Spleen (tissue), 11 donors: Measurements from ENCODE around the gene MMP2. TPM values are rescaled to one million over a fixed set of nuclear protein-coding genes. Genes with fewer than 3 reads are reported as not detected.
A peak's percentile ranks its signal among the peaks of the same experiment; 100 is the strongest.

ENCODE experiments used
- DNase-seq: peaks from one replicate; pipeline ENCODE4 v3.0.0-alpha.2; 2020
- H3K27ac ChIP-seq, 8 donors: fragments of 200-600 bp; sonication (generic) in 7 of 8; 1 replicate in 4 of 8; 2 replicates in 4 of 8; pipeline versions ENCODE4 v1.5.0 to v1.8.0; 2016 to 2021; ENCODE audit warnings: inconsistent platforms in 4 of 8, mild to moderate bottlenecking in 4 of 8, moderate library complexity in 1 of 8
- H3K27me3 ChIP-seq, 7 donors: fragments of 200-600 bp; sonication (generic) in 6 of 7; replicated peaks in 1 of 7; 1 replicate in 4 of 7; 2 replicates in 3 of 7; pipeline versions ENCODE4 v1.5.0 to v1.8.0; 2016 to 2021; ENCODE audit warnings: inconsistent platforms in 3 of 7, mild to moderate bottlenecking in 1 of 7
- H3K36me3 ChIP-seq, 6 donors: fragments of 200-600 bp; sonication (generic) in 5 of 6; 1 replicate in 4 of 6; 2 replicates in 2 of 6; pipeline versions ENCODE4 v1.5.0 to v1.8.0; 2016 to 2021; ENCODE audit warnings: inconsistent platforms in 2 of 6
- H3K4me1 ChIP-seq, 6 donors: fragments of 200-600 bp; sonication (generic) in 5 of 6; 1 replicate in 3 of 6; 2 replicates in 3 of 6; pipeline versions ENCODE4 v1.5.0 to v1.8.0; 2016 to 2021; ENCODE audit warnings: inconsistent platforms in 3 of 6
- H3K4me3 ChIP-seq, 8 donors: fragments of 200-600 bp; sonication (generic) in 7 of 8; 1 replicate in 4 of 8; 2 replicates in 4 of 8; pipeline versions ENCODE4 v1.5.0 to v1.8.0; 2016 to 2021; ENCODE audit warnings: inconsistent platforms in 4 of 8, mild to moderate bottlenecking in 4 of 8, moderate library complexity in 2 of 8
- H3K9me3 ChIP-seq, 8 donors: fragments of 200-600 bp; sonication (generic) in 7 of 8; 1 replicate in 4 of 8; 2 replicates in 4 of 8; pipeline versions ENCODE4 v1.5.0 to v1.8.0; 2016 to 2021; ENCODE audit warnings: inconsistent platforms in 4 of 8
- POLR2A ChIP-seq, 3 donors: fragments of 450-650 bp; IDR thresholded peaks; one replicate each; pipeline ENCODE4 v1.5.1; 2017; ENCODE audit warnings: antibody characterized with exemption in 3 of 3, mild to moderate bottlenecking in 1 of 3
- POLR2AphosphoS5 ChIP-seq, 3 donors: sonication (generic); formaldehyde crosslinking; IDR thresholded peaks; one replicate each; pipeline ENCODE4 v1.5.1; 2017; ENCODE audit warnings: antibody characterized with exemption in 3 of 3
- WGBS, 5 donors: extraction: QIAGEN DNeasy Blood & Tissue Kit in 3 of 5; methylation state at CpG; one replicate each; pipeline versions ENCODE4 v1.1.5 to v1.1.7; 2013 to 2018; 5-methylcytosine and 5-hydroxymethylcytosine counted together
- intact Hi-C: fragments of 100-400 bp; cut with DNase I; formaldehyde crosslinking; loops from one replicate; pipeline ENCODE4 v1.15.0; 2023; ENCODE audit warnings: low total_unique reads
- polyA plus RNA-seq, 3 donors: library from polyadenylated mRNA; stranded (reverse); fragments of 200-250 nt; gene quantifications; one replicate each; pipeline ENCODE4 v1.2.1, GENCODE V29; 2013
- total RNA-seq, 7 donors: library from RNA; depleted of rRNA in 3 of 7; stranded (reverse); fragments of >200 nt in 3 of 7; fragmentation: NEBNext Ultra II Directional in 4 of 7; extraction: Animal tissue kit (Norgen Biotek cat#: 25700) in 4 of 7; gene quantifications; one replicate each; pipeline versions ENCODE4 v1.1.0 to v1.2.1, GENCODE V29; 2016 to 2021
- TF ChIP-seq, protein P1 (sequence below), 11 experiments: fragments of 200-600 bp in 7 of 11; fragments of 450-650 bp in 4 of 11; sonication (generic) in 4 of 11; IDR thresholded peaks in 8 of 11; conservative IDR thresholded peaks in 3 of 11; 1 replicate in 7 of 11; 2 replicates in 4 of 11; pipeline versions ENCODE4 v1.4.0 to v1.8.0; 2016 to 2021; ENCODE audit warnings: antibody characterized with exemption in 11 of 11, inconsistent platforms in 4 of 11, mild to moderate bottlenecking in 1 of 11
- donor health status: healthy with polysubstance abuse.
- donor health status: DM: no; HTN: no; CAD: no; lungs with moderate emphysema.
- donor health status: DM: no; HTN: no; CAD: no.
- donor health status: Bipolar disorder and iron deficiency.
- donor health status: healthy.
- donor health status: DM: no; HTN: no; CAD: no.
- donor health status: DM: yes; HTN: yes; CAD: no.

The MMP2 gene
- total and polyA plus RNA-seq, 10 donors, result 5.0 to 162 (median 51.3) TPM

DNA sequence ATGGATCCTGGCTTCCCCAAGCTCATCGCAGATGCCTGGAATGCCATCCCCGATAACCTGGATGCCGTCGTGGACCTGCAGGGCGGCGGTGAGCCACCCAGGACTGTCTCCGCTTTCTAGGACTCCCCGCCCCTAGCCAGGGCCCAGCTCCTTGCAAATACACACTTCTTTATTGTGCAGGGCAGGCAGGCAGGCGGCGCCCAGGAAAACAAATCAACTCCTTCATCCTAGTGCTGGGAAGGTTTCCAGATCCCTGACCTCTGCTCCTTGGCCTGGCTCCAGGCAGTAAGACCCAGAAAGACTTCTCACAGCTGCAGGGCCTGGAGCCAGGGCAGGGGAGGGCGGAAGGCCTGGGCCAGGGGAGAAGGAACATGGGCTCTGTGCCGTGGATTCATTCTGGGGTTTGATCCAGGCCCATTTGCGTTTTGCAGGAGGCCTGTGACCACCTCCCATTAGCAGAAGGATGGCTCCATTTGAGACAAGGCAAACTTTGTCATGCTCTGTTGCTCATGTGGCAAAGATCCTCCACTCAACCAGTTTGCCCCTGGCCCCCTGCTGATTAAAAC lies 23.9 kb downstream of the MMP2 start:
- peaks cover 0 to 13% (median 0%) of the 10 kb centered on the region in 7 donors for H3K27me3 ChIP-seq
- 76 to 81% (median 79%) methylated on average over 11 to 13 of the region's 13 CpGs for WGBS, 5 donors
- peaks cover 0 to 38% (median 0%) of the 10 kb centered on the region in 6 donors for H3K36me3 ChIP-seq
- peaks cover 0 to 47% (median 22%) of the 10 kb centered on the region in 6 donors for H3K4me1 ChIP-seq
- TF ChIP-seq, protein P1, sequence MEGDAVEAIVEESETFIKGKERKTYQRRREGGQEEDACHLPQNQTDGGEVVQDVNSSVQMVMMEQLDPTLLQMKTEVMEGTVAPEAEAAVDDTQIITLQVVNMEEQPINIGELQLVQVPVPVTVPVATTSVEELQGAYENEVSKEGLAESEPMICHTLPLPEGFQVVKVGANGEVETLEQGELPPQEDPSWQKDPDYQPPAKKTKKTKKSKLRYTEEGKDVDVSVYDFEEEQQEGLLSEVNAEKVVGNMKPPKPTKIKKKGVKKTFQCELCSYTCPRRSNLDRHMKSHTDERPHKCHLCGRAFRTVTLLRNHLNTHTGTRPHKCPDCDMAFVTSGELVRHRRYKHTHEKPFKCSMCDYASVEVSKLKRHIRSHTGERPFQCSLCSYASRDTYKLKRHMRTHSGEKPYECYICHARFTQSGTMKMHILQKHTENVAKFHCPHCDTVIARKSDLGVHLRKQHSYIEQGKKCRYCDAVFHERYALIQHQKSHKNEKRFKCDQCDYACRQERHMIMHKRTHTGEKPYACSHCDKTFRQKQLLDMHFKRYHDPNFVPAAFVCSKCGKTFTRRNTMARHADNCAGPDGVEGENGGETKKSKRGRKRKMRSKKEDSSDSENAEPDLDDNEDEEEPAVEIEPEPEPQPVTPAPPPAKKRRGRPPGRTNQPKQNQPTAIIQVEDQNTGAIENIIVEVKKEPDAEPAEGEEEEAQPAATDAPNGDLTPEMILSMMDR (IDR thresholded peaks at IDR 0.05 in 8 of 11, conservative IDR thresholded peaks at IDR 0.05 in 3 of 11), result no peak
- TF ChIP-seq POLR2A (IDR thresholded peaks at IDR 0.05), result no peak
- TF ChIP-seq POLR2AphosphoS5 (IDR thresholded peaks at IDR 0.05), result peak; percentile 66 to 80 (median 75)
- no peak overlapping the region for H3K4me3 ChIP-seq
- peak overlapping the region in 2 of 8 donors; percentile 26 to 37 for H3K27ac ChIP-seq
- no peak for DNase-seq
- intact Hi-C loops, result no loop called here
- H3K9me3 ChIP-seq, result no peaks in the 10 kb centered on the region

DNA sequence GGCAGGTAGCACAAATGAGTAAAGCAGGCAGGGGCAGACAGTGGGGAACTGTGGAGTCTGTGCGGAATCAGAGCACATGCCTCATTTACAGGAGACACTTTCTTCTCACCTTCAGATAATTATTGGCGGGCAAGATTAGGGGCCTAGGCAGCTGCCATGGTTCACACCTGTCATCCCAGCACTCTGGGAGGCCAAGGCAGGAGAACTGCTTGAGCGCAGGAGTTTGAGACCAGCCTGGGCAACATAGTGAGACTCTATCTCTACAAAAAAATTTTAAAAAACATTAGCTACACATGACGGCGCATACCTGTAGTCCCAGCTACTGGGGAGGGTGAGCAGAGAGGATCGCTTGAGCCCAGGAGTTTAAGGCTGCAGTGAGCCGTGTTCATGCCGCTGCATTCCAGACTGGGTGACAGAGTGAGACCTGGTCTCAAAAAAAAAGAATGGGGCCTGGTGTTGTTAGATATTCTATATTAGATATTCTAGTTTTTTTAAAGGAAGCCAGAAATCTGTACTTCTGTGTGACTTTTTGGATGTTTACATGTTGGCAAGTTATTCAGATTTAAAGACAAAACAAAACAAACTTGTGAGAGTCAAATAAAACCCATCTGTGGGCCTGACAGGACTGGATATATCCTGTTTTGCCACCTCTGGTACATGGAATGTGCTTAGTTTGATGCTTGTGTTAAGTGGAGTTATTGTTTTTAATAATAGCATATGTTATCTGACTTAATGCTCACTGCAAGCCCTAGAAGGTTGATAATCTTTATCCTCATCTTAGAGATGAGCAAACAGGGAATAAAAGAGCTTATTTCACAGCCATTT lies 24.9 kb downstream of the MMP2 start:
- Histone ChIP-seq H3K27ac (peak overlapping the region in 1 of 8 donors; percentile 37), H3K9me3 (no peaks in the 10 kb centered on the region), H3K4me3 (no peak overlapping the region), H3K4me1 (peaks cover 0 to 55% (median 27%) of the 10 kb centered on the region in 6 donors), H3K27me3 (peaks cover 0 to 24% (median 6%) of the 10 kb centered on the region in 7 donors), H3K36me3 (peaks cover 0 to 28% (median 0%) of the 10 kb centered on the region in 6 donors)
- intact Hi-C loops, result no loop called here
- WGBS, 5 donors, result 95 to 97% (median 96%) methylated on average over 8 of the region's 8 CpGs
- TF ChIP-seq POLR2A (IDR thresholded peaks at IDR 0.05) (no peak), POLR2AphosphoS5 (IDR thresholded peaks at IDR 0.05) (no peak)
- TF ChIP-seq, protein P1 (IDR thresholded peaks at IDR 0.05 in 8 of 11, conservative IDR thresholded peaks at IDR 0.05 in 3 of 11), result no peak
- DNase-seq, result no peak

DNA sequence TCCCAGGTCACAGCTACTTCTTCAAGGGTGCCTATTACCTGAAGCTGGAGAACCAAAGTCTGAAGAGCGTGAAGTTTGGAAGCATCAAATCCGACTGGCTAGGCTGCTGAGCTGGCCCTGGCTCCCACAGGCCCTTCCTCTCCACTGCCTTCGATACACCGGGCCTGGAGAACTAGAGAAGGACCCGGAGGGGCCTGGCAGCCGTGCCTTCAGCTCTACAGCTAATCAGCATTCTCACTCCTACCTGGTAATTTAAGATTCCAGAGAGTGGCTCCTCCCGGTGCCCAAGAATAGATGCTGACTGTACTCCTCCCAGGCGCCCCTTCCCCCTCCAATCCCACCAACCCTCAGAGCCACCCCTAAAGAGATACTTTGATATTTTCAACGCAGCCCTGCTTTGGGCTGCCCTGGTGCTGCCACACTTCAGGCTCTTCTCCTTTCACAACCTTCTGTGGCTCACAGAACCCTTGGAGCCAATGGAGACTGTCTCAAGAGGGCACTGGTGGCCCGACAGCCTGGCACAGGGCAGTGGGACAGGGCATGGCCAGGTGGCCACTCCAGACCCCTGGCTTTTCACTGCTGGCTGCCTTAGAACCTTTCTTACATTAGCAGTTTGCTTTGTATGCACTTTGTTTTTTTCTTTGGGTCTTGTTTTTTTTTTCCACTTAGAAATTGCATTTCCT lies 26.5 kb downstream of the MMP2 start:
- intact Hi-C loops, result no loop called here

More for the DNA sequence above, 26.5 kb downstream of the MMP2 start:
- Histone ChIP-seq H3K27me3 (peaks cover 0 to 39% (median 8%) of the 10 kb centered on the region in 7 donors), H3K9me3 (no peaks in the 10 kb centered on the region), H3K4me3 (no peak overlapping the region), H3K4me1 (peaks cover 0 to 57% (median 24%) of the 10 kb centered on the region in 6 donors), H3K27ac (no peak overlapping the region), H3K36me3 (peaks cover 0 to 23% (median 0%) of the 10 kb centered on the region in 6 donors)
- 88 to 96% (median 91%) methylated on average over 8 to 10 of the region's 10 CpGs for WGBS, 5 donors
- DNase-seq, result no peak
- no peak for TF ChIP-seq POLR2AphosphoS5 (IDR thresholded peaks at IDR 0.05)
- TF ChIP-seq, protein P1 (IDR thresholded peaks at IDR 0.05 in 8 of 11, conservative IDR thresholded peaks at IDR 0.05 in 3 of 11), result no peak
- TF ChIP-seq POLR2A (IDR thresholded peaks at IDR 0.05), result no peak
